Transverse colon (tissue), 4 donors: ENCODE results near the gene LXN.

ENCODE experiments used
- CTCF ChIP-seq, 5 experiments: fragments of 200-600 bp in 3 of 5; fragments of 450-650 bp in 2 of 5; sonication (generic) in 3 of 5; IDR thresholded peaks; 1 replicate in 2 of 5; 2 replicates in 3 of 5; pipeline ENCODE4 v1.5.1; 2016 to 2017; ENCODE audit warnings: antibody characterized with exemption in 5 of 5, inconsistent platforms in 3 of 5, mild to moderate bottlenecking in 2 of 5, moderate library complexity in 1 of 5
- POLR2A ChIP-seq: fragments of 450-650 bp; IDR thresholded peaks from one replicate; pipeline ENCODE4 v1.6.1; 2016; ENCODE audit warnings: antibody characterized with exemption, mild to moderate bottlenecking, moderate library complexity
- POLR2AphosphoS5 ChIP-seq, 3 donors: sonication (generic); formaldehyde crosslinking; IDR thresholded peaks; one replicate each; pipeline ENCODE4 v1.6.1; 2016; ENCODE audit warnings: antibody characterized with exemption in 3 of 3

- TF ChIP-seq POLR2AphosphoS5 (IDR thresholded peaks at IDR 0.05) (no peak), CTCF (IDR thresholded peaks at IDR 0.05) (no peak), POLR2A (no peak)
These were observed 37.2 kb upstream of the LXN start for GRCh38 chr3:158709666-158710083.
